Prostate gland (tissue), 2 donors: ENCODE results near the gene LRRC8A.

Experiments
- POLR2A ChIP-seq: fragments of 450-650 bp; IDR thresholded peaks from one replicate; pipeline ENCODE4 v1.6.1; 2016; ENCODE audit warnings: antibody characterized with exemption, mild to moderate bottlenecking
- POLR2AphosphoS5 ChIP-seq: sonication (generic); formaldehyde crosslinking; IDR thresholded peaks from one replicate; pipeline ENCODE4 v1.6.1; 2017; ENCODE audit warnings: antibody characterized with exemption
- TF ChIP-seq, protein P1 (sequence below), 4 experiments: fragments of 200-600 bp in 2 of 4; fragments of 450-650 bp in 2 of 4; sonication (generic) in 2 of 4; IDR thresholded peaks; 1 replicate in 3 of 4; 2 replicates in 1 of 4; pipeline ENCODE4 v1.5.1; 2016 to 2019; ENCODE audit warnings: antibody characterized with exemption in 4 of 4, mild to moderate bottlenecking in 2 of 4, moderate library complexity in 2 of 4

DNA sequence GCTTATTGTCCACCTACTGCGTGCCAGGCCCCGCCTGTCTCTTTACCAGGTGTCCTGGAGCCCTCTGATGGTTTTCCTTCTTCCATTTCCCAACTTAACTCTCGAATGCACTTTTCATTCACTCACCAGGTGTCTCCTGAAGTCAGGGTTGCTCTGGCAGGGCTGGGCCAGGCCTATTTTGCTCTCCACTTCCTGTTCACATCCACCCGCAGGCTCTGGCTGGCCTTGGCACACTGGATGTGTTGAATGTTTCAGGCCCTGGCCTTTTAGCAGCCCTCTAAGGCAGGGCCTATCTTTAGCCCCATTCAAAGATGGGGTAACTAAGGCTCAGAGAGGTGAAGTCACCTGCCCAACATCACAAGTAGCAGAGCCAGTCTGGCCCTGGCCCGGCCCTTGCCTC lies 16.4 kb downstream of the LRRC8A start:
- TF ChIP-seq, protein P1, sequence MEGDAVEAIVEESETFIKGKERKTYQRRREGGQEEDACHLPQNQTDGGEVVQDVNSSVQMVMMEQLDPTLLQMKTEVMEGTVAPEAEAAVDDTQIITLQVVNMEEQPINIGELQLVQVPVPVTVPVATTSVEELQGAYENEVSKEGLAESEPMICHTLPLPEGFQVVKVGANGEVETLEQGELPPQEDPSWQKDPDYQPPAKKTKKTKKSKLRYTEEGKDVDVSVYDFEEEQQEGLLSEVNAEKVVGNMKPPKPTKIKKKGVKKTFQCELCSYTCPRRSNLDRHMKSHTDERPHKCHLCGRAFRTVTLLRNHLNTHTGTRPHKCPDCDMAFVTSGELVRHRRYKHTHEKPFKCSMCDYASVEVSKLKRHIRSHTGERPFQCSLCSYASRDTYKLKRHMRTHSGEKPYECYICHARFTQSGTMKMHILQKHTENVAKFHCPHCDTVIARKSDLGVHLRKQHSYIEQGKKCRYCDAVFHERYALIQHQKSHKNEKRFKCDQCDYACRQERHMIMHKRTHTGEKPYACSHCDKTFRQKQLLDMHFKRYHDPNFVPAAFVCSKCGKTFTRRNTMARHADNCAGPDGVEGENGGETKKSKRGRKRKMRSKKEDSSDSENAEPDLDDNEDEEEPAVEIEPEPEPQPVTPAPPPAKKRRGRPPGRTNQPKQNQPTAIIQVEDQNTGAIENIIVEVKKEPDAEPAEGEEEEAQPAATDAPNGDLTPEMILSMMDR (IDR thresholded peaks at IDR 0.05), result no peak
- TF ChIP-seq POLR2A (no peak), POLR2AphosphoS5 (no peak)
